Activated CD4-positive, alpha-beta T cell treated with anti-CD3 and anti-CD28 coated beads, Interleukin-2, amount 50 U/mL, for 24 hours (primary cell): ENCODE results near the gene SLC25A11.
"Not testable (repeated sequence)": the region's sequence is repeated elsewhere in the genome, so short reads cannot be mapped to it uniquely, and the experiment has no call there.

Experiments
- DNase-seq, 2 donors: peaks; one replicate each; pipeline ENCODE4 v3.0.0-alpha.2; 2020; ENCODE audit warnings: low read depth in 1 of 2, low spot score in 1 of 2

Gene SLC25A11

GRCh38 chr17:4945176-4945943, 5.5 kb upstream of the SLC25A11 start:
- peak; percentile 72 to 84 for DNase-seq

- DNase-seq = peak in 1 of 2 donors; percentile 26
Measured at GRCh38 chr17:4944554-4945175, 4.8 kb upstream of the SLC25A11 start.

- DNase-seq = no peak
Measured at GRCh38 chr17:4944163-4944553, 4.3 kb upstream of the SLC25A11 start.

GRCh38 chr17:4942760-4943508, 3.1 kb upstream of the SLC25A11 start:
- no peak for DNase-seq

- no peak for DNase-seq
Measured at GRCh38 chr17:4941319-4941610, 1.4 kb upstream of the SLC25A11 start.

GRCh38 chr17:4940555-4941318, 891 bp upstream of the SLC25A11 start:
- no peak for DNase-seq

- DNase-seq = no peak
Measured at GRCh38 chr17:4939546-4939795, 375 bp downstream of the SLC25A11 start.

GRCh38 chr17:4938688-4939545, 929 bp downstream of the SLC25A11 start:
- no peak for DNase-seq

- DNase-seq = no peak
Measured at GRCh38 chr17:4938069-4938491, 1.8 kb downstream of the SLC25A11 start.

- no peak for DNase-seq
Measured at GRCh38 chr17:4937553-4937952, 2.3 kb downstream of the SLC25A11 start.

GRCh38 chr17:4936436-4936835, 3.4 kb downstream of the SLC25A11 start:
- no peak for DNase-seq

GRCh38 chr17:4935650-4936049, 4.2 kb downstream of the SLC25A11 start:
- DNase-seq = no peak

- no peak for DNase-seq
Measured at GRCh38 chr17:4934173-4934979, 5.5 kb downstream of the SLC25A11 start.

GRCh38 chr17:4933646-4934045, 6.2 kb downstream of the SLC25A11 start:
- DNase-seq = no peak

GRCh38 chr17:4932756-4933155, 7.1 kb downstream of the SLC25A11 start:
- no peak for DNase-seq

- no peak for DNase-seq
Measured at GRCh38 chr17:4931963-4932362, 7.9 kb downstream of the SLC25A11 start, which contains the start of gene GP1BA. Gene GP1BA (plus strand): TSS chr17:4932277. CDS start chr17:4932605, 328 bp downstream.

- no peak for DNase-seq
Measured at GRCh38 chr17:4928881-4929280, 11.0 kb downstream of the SLC25A11 start.

GRCh38 chr17:4926577-4927335, 13.1 kb downstream of the SLC25A11 start:
- not testable (repeated sequence) for DNase-seq

- DNase-seq = no peak
Measured at GRCh38 chr17:4921320-4921719, 18.5 kb downstream of the SLC25A11 start.
